A549 (cell line): ENCODE data around the gene BMPR2.
"Not testable (repeated sequence)": the region's sequence is repeated elsewhere in the genome, so short reads cannot be mapped to it uniquely, and the experiment has no call there.

Experiments used
- HDAC2 ChIP-seq: fragments of 200-600 bp; sonication (generic); IDR thresholded peaks from 2 replicates; pipeline ENCODE4 v1.6.1; 2016
- KDM1A ChIP-seq: fragments of 200-600 bp; sonication (generic); IDR thresholded peaks from 2 replicates; pipeline ENCODE4 v1.6.1; 2016; ENCODE audit warnings: low read depth, mild to moderate bottlenecking
- ZC3H11A ChIP-seq: fragments of 450-650 bp; IDR thresholded peaks from 2 replicates; pipeline ENCODE4 v1.6.1; 2014; ENCODE audit warnings: antibody characterized with exemption, mild to moderate bottlenecking
- TF ChIP-seq, protein P1 (sequence below): fragments of >200 bp; sonication (Bioruptor Twin); formaldehyde crosslinking; IDR thresholded peaks from 3 replicates; pipeline ENCODE4 v1.5.1; 2016
- TF ChIP-seq, protein P2 (sequence below): fragments of 200-600 bp; sonication (generic); IDR thresholded peaks from 2 replicates; pipeline ENCODE4 v1.6.1; 2016; ENCODE audit warnings: antibody characterized with exemption, mild to moderate bottlenecking, moderate library complexity

DNA sequence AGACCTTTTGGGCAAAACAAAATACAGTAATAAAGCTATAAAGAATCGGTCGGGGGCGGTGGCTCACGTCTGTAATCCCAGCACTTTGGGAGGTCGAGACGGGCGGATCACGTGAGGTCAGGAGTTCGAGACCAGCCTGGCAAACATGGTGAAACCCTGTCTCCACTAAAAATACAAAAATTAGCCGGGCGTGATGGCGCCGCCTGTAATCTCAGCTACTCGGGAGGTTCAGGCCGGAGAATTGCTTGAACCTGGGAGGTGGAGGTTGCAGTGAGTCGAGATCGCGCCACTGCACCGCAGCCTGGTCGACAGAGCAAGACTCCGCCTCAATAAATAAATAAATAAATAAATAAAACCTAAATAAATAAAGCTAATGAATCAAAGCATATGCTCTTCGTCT is 1.7 kb upstream of the BMPR2 start:
- TF ChIP-seq KDM1A, HDAC2, ZC3H11A: not testable (repeated sequence)
- TF ChIP-seq, protein P1, sequence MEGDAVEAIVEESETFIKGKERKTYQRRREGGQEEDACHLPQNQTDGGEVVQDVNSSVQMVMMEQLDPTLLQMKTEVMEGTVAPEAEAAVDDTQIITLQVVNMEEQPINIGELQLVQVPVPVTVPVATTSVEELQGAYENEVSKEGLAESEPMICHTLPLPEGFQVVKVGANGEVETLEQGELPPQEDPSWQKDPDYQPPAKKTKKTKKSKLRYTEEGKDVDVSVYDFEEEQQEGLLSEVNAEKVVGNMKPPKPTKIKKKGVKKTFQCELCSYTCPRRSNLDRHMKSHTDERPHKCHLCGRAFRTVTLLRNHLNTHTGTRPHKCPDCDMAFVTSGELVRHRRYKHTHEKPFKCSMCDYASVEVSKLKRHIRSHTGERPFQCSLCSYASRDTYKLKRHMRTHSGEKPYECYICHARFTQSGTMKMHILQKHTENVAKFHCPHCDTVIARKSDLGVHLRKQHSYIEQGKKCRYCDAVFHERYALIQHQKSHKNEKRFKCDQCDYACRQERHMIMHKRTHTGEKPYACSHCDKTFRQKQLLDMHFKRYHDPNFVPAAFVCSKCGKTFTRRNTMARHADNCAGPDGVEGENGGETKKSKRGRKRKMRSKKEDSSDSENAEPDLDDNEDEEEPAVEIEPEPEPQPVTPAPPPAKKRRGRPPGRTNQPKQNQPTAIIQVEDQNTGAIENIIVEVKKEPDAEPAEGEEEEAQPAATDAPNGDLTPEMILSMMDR = not testable (repeated sequence)
- TF ChIP-seq, protein P2, sequence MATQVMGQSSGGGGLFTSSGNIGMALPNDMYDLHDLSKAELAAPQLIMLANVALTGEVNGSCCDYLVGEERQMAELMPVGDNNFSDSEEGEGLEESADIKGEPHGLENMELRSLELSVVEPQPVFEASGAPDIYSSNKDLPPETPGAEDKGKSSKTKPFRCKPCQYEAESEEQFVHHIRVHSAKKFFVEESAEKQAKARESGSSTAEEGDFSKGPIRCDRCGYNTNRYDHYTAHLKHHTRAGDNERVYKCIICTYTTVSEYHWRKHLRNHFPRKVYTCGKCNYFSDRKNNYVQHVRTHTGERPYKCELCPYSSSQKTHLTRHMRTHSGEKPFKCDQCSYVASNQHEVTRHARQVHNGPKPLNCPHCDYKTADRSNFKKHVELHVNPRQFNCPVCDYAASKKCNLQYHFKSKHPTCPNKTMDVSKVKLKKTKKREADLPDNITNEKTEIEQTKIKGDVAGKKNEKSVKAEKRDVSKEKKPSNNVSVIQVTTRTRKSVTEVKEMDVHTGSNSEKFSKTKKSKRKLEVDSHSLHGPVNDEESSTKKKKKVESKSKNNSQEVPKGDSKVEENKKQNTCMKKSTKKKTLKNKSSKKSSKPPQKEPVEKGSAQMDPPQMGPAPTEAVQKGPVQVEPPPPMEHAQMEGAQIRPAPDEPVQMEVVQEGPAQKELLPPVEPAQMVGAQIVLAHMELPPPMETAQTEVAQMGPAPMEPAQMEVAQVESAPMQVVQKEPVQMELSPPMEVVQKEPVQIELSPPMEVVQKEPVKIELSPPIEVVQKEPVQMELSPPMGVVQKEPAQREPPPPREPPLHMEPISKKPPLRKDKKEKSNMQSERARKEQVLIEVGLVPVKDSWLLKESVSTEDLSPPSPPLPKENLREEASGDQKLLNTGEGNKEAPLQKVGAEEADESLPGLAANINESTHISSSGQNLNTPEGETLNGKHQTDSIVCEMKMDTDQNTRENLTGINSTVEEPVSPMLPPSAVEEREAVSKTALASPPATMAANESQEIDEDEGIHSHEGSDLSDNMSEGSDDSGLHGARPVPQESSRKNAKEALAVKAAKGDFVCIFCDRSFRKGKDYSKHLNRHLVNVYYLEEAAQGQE = not testable (repeated sequence)
